Measurements from ENCODE around the gene MCM5. TPM values are rescaled to one million over a fixed set of nuclear protein-coding genes. Genes with fewer than 3 reads are reported as not detected.

The MCM5 gene
- polyA plus RNA-seq, 3 donors, result 63.6 to 69.0 (median 64.1) TPM

GRCh38 chr22:35400501-35400790, 506 bp downstream of the MCM5 start:
- DNase-seq (ENCODE audit: low read depth in 3 of 3, low spot score in 2 of 3), result no peak

- DNase-seq (ENCODE audit: low read depth in 3 of 3, low spot score in 2 of 3), result no peak
These were observed 1.9 kb downstream of the MCM5 start for GRCh38 chr22:35401863-35402262.

GRCh38 chr22:35403356-35403755, 3.4 kb downstream of the MCM5 start:
- DNase-seq (ENCODE audit: low read depth in 3 of 3, low spot score in 2 of 3), result no peak

GRCh38 chr22:35404176-35404575, 4.2 kb downstream of the MCM5 start:
- DNase-seq (ENCODE audit: low read depth in 3 of 3, low spot score in 2 of 3), result no peak

GRCh38 chr22:35406443-35406842, 6.5 kb downstream of the MCM5 start:
- no peak for DNase-seq (ENCODE audit: low read depth in 3 of 3, low spot score in 2 of 3)

- DNase-seq (ENCODE audit: low read depth in 3 of 3, low spot score in 2 of 3), result no peak
These were observed 7.4 kb downstream of the MCM5 start for GRCh38 chr22:35407362-35407761.

- DNase-seq (ENCODE audit: low read depth in 3 of 3, low spot score in 2 of 3), result no peak
These were observed 10.1 kb downstream of the MCM5 start for GRCh38 chr22:35409783-35410662.

- DNase-seq (ENCODE audit: low read depth in 3 of 3, low spot score in 2 of 3), result no peak
These were observed 10.7 kb downstream of the MCM5 start for GRCh38 chr22:35410663-35411034.

- DNase-seq (ENCODE audit: low read depth in 3 of 3, low spot score in 2 of 3), result no peak
These were observed 11.2 kb downstream of the MCM5 start for GRCh38 chr22:35411102-35411501.

- no peak for DNase-seq (ENCODE audit: low read depth in 3 of 3, low spot score in 2 of 3)
These were observed 13.7 kb downstream of the MCM5 start for GRCh38 chr22:35413624-35414023.

GRCh38 chr22:35417606-35418005, 17.7 kb downstream of the MCM5 start:
- DNase-seq (ENCODE audit: low read depth in 3 of 3, low spot score in 2 of 3), result no peak

- no peak for DNase-seq (ENCODE audit: low read depth in 3 of 3, low spot score in 2 of 3)
These were observed 18.1 kb downstream of the MCM5 start for GRCh38 chr22:35418088-35418487.

GRCh38 chr22:35418731-35419130, 18.8 kb downstream of the MCM5 start:
- DNase-seq (ENCODE audit: low read depth in 3 of 3, low spot score in 2 of 3), result no peak

GRCh38 chr22:35419756-35420155, 19.8 kb downstream of the MCM5 start:
- no peak for DNase-seq (ENCODE audit: low read depth in 3 of 3, low spot score in 2 of 3)

GRCh38 chr22:35421121-35421520, 21.2 kb downstream of the MCM5 start:
- no peak for DNase-seq (ENCODE audit: low read depth in 3 of 3, low spot score in 2 of 3)

GRCh38 chr22:35422145-35422544, 22.2 kb downstream of the MCM5 start:
- no peak for DNase-seq (ENCODE audit: low read depth in 3 of 3, low spot score in 2 of 3)

GRCh38 chr22:35422936-35423335, 23.0 kb downstream of the MCM5 start:
- no peak for DNase-seq (ENCODE audit: low read depth in 3 of 3, low spot score in 2 of 3)

- no peak for DNase-seq (ENCODE audit: low read depth in 3 of 3, low spot score in 2 of 3)
These were observed 24.1 kb downstream of the MCM5 start for GRCh38 chr22:35424081-35424480.

GRCh38 chr22:35424761-35425160, 24.8 kb downstream of the MCM5 start:
- no peak for DNase-seq (ENCODE audit: low read depth in 3 of 3, low spot score in 2 of 3)

GRCh38 chr22:35425546-35425945, 25.6 kb downstream of the MCM5 start:
- no peak for DNase-seq (ENCODE audit: low read depth in 3 of 3, low spot score in 2 of 3)

GRCh38 chr22:35425971-35426800, 26.2 kb downstream of the MCM5 start:
- peak in 1 of 3 donors; percentile 13 for DNase-seq (ENCODE audit: low read depth in 3 of 3, low spot score in 2 of 3)

- no peak for DNase-seq (ENCODE audit: low read depth in 3 of 3, low spot score in 2 of 3)
These were observed 26.8 kb downstream of the MCM5 start for GRCh38 chr22:35426801-35427140.
